H1 (cell line): ENCODE data around the gene SLC19A1. TPM values are rescaled to one million over a fixed set of nuclear protein-coding genes. Genes with fewer than 3 reads are reported as not detected.

ENCODE experiments used
- CTCF ChIA-PET: fragments of 300-600 bp; sonication (Branson Sonifier 250); formaldehyde crosslinking; loops from one replicate; lab custom pipeline; 2021; ENCODE audit not compliant: partially characterized antibody; lab: Charles Lee
- POLR2A ChIA-PET: fragments of 300-600 bp; sonication (Branson Sonifier 250); formaldehyde crosslinking; loops from one replicate; lab custom pipeline; 2021; ENCODE audit warnings: inconsistent platforms; ENCODE audit not compliant: partially characterized antibody; lab: Charles Lee
- DNase-seq, 2 experiments: peaks; one replicate each; pipeline versions ENCODE4 v3.0.0 to v3.0.0-alpha.2; 2010 to 2022; ENCODE audit warnings: low spot score in 2 of 2, low read depth in 1 of 2, mixed read lengths in 1 of 2
- FAIRE-seq: peaks from 2 replicates; lab custom pipeline; 2011; peaks lifted over from hg19 to GRCh38; lab: Jason Lieb, UNC
- H2AFZ ChIP-seq: 2 replicates; pipeline ENCODE4 v1.8.1; 2012; ENCODE audit warnings: low read length, inconsistent platforms
- H2AK5ac ChIP-seq: 2 replicates; pipeline ENCODE4 v1.6.1; 2013; ENCODE audit warnings: low read depth, low read length
- H2BK120ac ChIP-seq: replicated peaks from 2 replicates; pipeline ENCODE3; 2013; ENCODE audit warnings: low read depth, low read length, inconsistent platforms
- H2BK12ac ChIP-seq: 2 replicates; pipeline ENCODE4 v1.6.1; 2013; ENCODE audit warnings: low read depth, low read length
- H2BK15ac ChIP-seq: 2 replicates; pipeline ENCODE4 v1.6.1; 2013; ENCODE audit warnings: low read length
- H2BK20ac ChIP-seq: 2 replicates; pipeline ENCODE4 v1.6.1; 2013; ENCODE audit warnings: low read length
- H2BK5ac ChIP-seq: 2 replicates; pipeline ENCODE4 v1.6.1; 2013; ENCODE audit warnings: low read depth, low read length
- H3K14ac ChIP-seq: 2 replicates; pipeline ENCODE4 v1.6.1; 2013; ENCODE audit warnings: inconsistent platforms; ENCODE audit not compliant: insufficient read length
- H3K18ac ChIP-seq: 2 replicates; pipeline ENCODE4 v1.6.1; 2013; ENCODE audit warnings: low read length; ENCODE audit errors: extremely low read depth
- H3K23ac ChIP-seq: 2 replicates; pipeline ENCODE4 v1.6.1; 2013; ENCODE audit warnings: inconsistent platforms; ENCODE audit not compliant: insufficient read length
- H3K23me2 ChIP-seq: 2 replicates; pipeline ENCODE4 v1.6.1; 2013; ENCODE audit warnings: low read depth, low read length
- H3K27ac ChIP-seq: 2 replicates; pipeline ENCODE4 v1.6.1; 2011; ENCODE audit warnings: low read depth, low read length, inconsistent platforms
- H3K27me3 ChIP-seq, 4 experiments: replicated peaks in 1 of 4; 1 replicate in 1 of 4; 2 replicates in 3 of 4; pipeline versions ENCODE4 v1.6.1 to v1.8.1; 2011 to 2013; ENCODE audit warnings: low read length in 3 of 4, mild to moderate bottlenecking in 3 of 4, inconsistent platforms in 2 of 4, mixed read lengths in 2 of 4, moderate library complexity in 1 of 4; ENCODE audit not compliant: control insufficient read depth in 3 of 4, insufficient read depth in 3 of 4; ENCODE audit errors: extremely low read depth in 1 of 4
- H3K36me3 ChIP-seq, 4 experiments: 2 replicates each; pipeline versions ENCODE4 v1.6.1 to v1.8.1; 2011 to 2013; ENCODE audit warnings: mild to moderate bottlenecking in 4 of 4, low read length in 3 of 4, moderate library complexity in 2 of 4, control low read depth in 1 of 4, inconsistent platforms in 1 of 4; ENCODE audit not compliant: insufficient read depth in 4 of 4, control insufficient read depth in 2 of 4
- H3K4ac ChIP-seq: replicated peaks from 2 replicates; pipeline ENCODE3; 2013; ENCODE audit warnings: low read length, low read depth, mixed read lengths, inconsistent platforms; ENCODE audit not compliant: insufficient read length
- H3K4me1 ChIP-seq, 4 experiments: replicated peaks in 1 of 4; 1 replicate in 1 of 4; 2 replicates in 3 of 4; pipeline versions ENCODE4 v1.6.1 to v1.8.1; 2011 to 2013; ENCODE audit warnings: low read length in 3 of 4, inconsistent platforms in 2 of 4, mixed read lengths in 1 of 4; ENCODE audit not compliant: insufficient read depth in 4 of 4, control insufficient read depth in 3 of 4
- H3K4me2 ChIP-seq, 2 experiments: 2 replicates each; pipeline versions ENCODE4 v1.6.1 to v1.8.1; 2011 to 2013; ENCODE audit warnings: low read depth in 2 of 2, low read length in 2 of 2, control low read depth in 1 of 2, inconsistent platforms in 1 of 2, mild to moderate bottlenecking in 1 of 2; ENCODE audit not compliant: insufficient read depth in 1 of 2
- H3K4me3 ChIP-seq, 4 experiments: fragments of 200-600, 300-600 bp in 1 of 4; sonication (generic), shearing (Covaris generic), sonication (Bioruptor Twin) in 1 of 4; 2 replicates each; pipeline versions ENCODE4 v1.5.1 to v1.8.1; 2011 to 2016; ENCODE audit warnings: low read length in 4 of 4, low read depth in 3 of 4, control low read depth in 2 of 4, inconsistent platforms in 2 of 4, mild to moderate bottlenecking in 2 of 4, mixed read lengths in 1 of 4, moderate library complexity in 1 of 4; ENCODE audit not compliant: insufficient read depth in 2 of 4; ENCODE audit errors: extremely low read depth in 1 of 4
- H3K56ac ChIP-seq: replicated peaks from 2 replicates; pipeline ENCODE3; 2013; ENCODE audit warnings: low read depth, mild to moderate bottlenecking, mixed read lengths, low read length, inconsistent platforms; ENCODE audit not compliant: insufficient read length
- H3K79me1 ChIP-seq: 2 replicates; pipeline ENCODE4 v1.6.1; 2013; ENCODE audit warnings: low read depth, low read length, control low read depth
- H3K79me2 ChIP-seq, 2 experiments: 2 replicates each; pipeline versions ENCODE4 v1.6.1 to v1.8.1; 2012 to 2013; ENCODE audit warnings: low read length in 2 of 2, mild to moderate bottlenecking in 2 of 2, inconsistent platforms in 1 of 2; ENCODE audit not compliant: insufficient read depth in 2 of 2, control insufficient read depth in 1 of 2
- H3K9ac ChIP-seq, 4 experiments: replicated peaks in 1 of 4; 1 replicate in 1 of 4; 2 replicates in 3 of 4; pipeline versions ENCODE4 v1.6.1 to v1.8.1; 2011 to 2013; ENCODE audit warnings: low read depth in 3 of 4, low read length in 3 of 4, control low read depth in 2 of 4, mild to moderate bottlenecking in 2 of 4, moderate library complexity in 2 of 4, inconsistent platforms in 1 of 4; ENCODE audit errors: extremely low read depth in 1 of 4
- H3K9me3 ChIP-seq, 2 experiments: 2 replicates each; pipeline versions ENCODE4 v1.6.1 to v1.8.1; 2012 to 2013; ENCODE audit warnings: mild to moderate bottlenecking in 2 of 2, moderate library complexity in 2 of 2, control low read depth in 1 of 2, inconsistent platforms in 1 of 2, low read depth in 1 of 2, low read length in 1 of 2, mixed read lengths in 1 of 2; ENCODE audit not compliant: insufficient read depth in 2 of 2
- H4K20me1 ChIP-seq, 2 experiments: replicated peaks in 1 of 2; 2 replicates each; pipeline versions ENCODE3 to v1.8.1; 2011 to 2013; ENCODE audit warnings: inconsistent platforms in 2 of 2, low read length in 2 of 2, mild to moderate bottlenecking in 1 of 2; ENCODE audit not compliant: insufficient read depth in 2 of 2, control insufficient read depth in 1 of 2
- H4K5ac ChIP-seq: 2 replicates; pipeline ENCODE4 v1.6.1; 2013; ENCODE audit warnings: low read length, low read depth, mixed read lengths, inconsistent platforms; ENCODE audit not compliant: insufficient read length
- H4K8ac ChIP-seq: 2 replicates; pipeline ENCODE4 v1.8.0; 2013; ENCODE audit warnings: mild to moderate bottlenecking, moderate library complexity, low read length, inconsistent platforms; ENCODE audit not compliant: insufficient read depth; ENCODE audit errors: extremely low read depth
- H4K91ac ChIP-seq: replicated peaks from 2 replicates; pipeline ENCODE3; 2013; ENCODE audit warnings: low read length, mixed read lengths, inconsistent platforms; ENCODE audit not compliant: insufficient read length
- EGR1 ChIP-seq: IDR thresholded peaks from 2 replicates; pipeline ENCODE4 v1.6.1; 2011; ENCODE audit warnings: low read depth, low read length, borderline replicate concordance
- FOSL1 ChIP-seq: IDR thresholded peaks from 2 replicates; pipeline ENCODE4 v1.6.1; 2011; ENCODE audit warnings: mild to moderate bottlenecking, low read depth, low read length, moderate library complexity; ENCODE audit not compliant: insufficient read depth
- GABPA ChIP-seq: IDR thresholded peaks from 2 replicates; pipeline ENCODE4 v1.6.1; 2011; ENCODE audit warnings: mild to moderate bottlenecking, low read length, moderate library complexity, borderline replicate concordance; ENCODE audit not compliant: insufficient read depth
- JUND ChIP-seq: IDR thresholded peaks from 2 replicates; pipeline ENCODE4 v1.6.1; 2011; ENCODE audit warnings: mild to moderate bottlenecking, improper control_type of control experiment, low read length
- SP2 ChIP-seq: IDR thresholded peaks from 2 replicates; pipeline ENCODE4 v1.6.1; 2012; ENCODE audit warnings: mild to moderate bottlenecking, low read length, inconsistent platforms
- TEAD4 ChIP-seq: IDR thresholded peaks from 2 replicates; pipeline ENCODE4 v1.6.1; 2012; ENCODE audit warnings: low read depth, low read length, inconsistent platforms, mixed read lengths
- WGBS, 2 experiments: shearing (Covaris generic) in 1 of 2; methylation state at CpG; one replicate each; pipeline versions ENCODE4 v1.1.6 to v1.1.7; 2013 to 2015; ENCODE audit warnings: low lambda C conversion rate in 2 of 2, mixed read lengths in 2 of 2, inconsistent platforms in 1 of 2, low coverage in 1 of 2, missing lambda C conversion rate in 1 of 2; ENCODE audit not compliant: insufficient replicate concordance in 2 of 2, insufficient coverage in 1 of 2, insufficient read length in 1 of 2; ENCODE audit errors: extremely low coverage in 1 of 2, missing lambda C conversion rate in 1 of 2; 5-methylcytosine and 5-hydroxymethylcytosine counted together
- polyA plus RNA-seq, 7 experiments: library from polyadenylated mRNA; depleted of rRNA in 3 of 7; stranded (reverse) in 5 of 7; unstranded in 2 of 7; fragments of >200 nt in 5 of 7; fragments of 200-250 nt in 2 of 7; gene quantifications; 1 replicate in 5 of 7; 2 replicates in 1 of 7; 4 replicates in 1 of 7; pipeline versions ENCODE4 v1.2.1 to v1.2.3, GENCODE V29; 2011 to 2013; ENCODE audit warnings: missing spikeins in 2 of 7, mixed read lengths in 2 of 7
- total RNA-seq: library from RNA; stranded (reverse); fragmentation: NEBNext Ultra II Directional; extraction: Animal tissue kit (Norgen Biotek cat#: 25700); gene quantifications from 2 replicates; pipeline ENCODE4 v1.2.1, GENCODE V29; 2021

The SLC19A1 gene
- total and polyA plus RNA-seq, 2 of the 8 experiments (the other 6 are each of a cell fraction or from before 2014, with no cell fraction given): 31.6 to 43.8 TPM

GRCh38 chr21:45496968-45497845 lies 45.0 kb downstream of the SLC19A1 start:
- Histone ChIP-seq H3K36me3 (peaks cover 14 to 72% (median 28%) of the 10 kb centered on the region in 4 experiments), H3K4ac (no peak overlapping the region), H2BK15ac (no peak overlapping the region), H3K27me3 (no peaks in the 10 kb centered on the region), H2BK20ac (no peak overlapping the region), H3K79me1 (no peaks in the 10 kb centered on the region; the same call in 1 of the 2 replicates), H3K79me2 (no peaks in the 10 kb centered on the region), H3K27ac (no peak overlapping the region), H2AK5ac (no peak overlapping the region), H2BK5ac (no peak overlapping the region), H4K20me1 (peaks cover 2 to 8% of the 10 kb centered on the region in 2 experiments), H3K56ac (no peak overlapping the region), H4K5ac (no peak overlapping the region), H2AFZ (no peak overlapping the region), H3K23ac (no peak overlapping the region), H2BK12ac (no peak overlapping the region), H3K4me2 (no peak overlapping the region), H3K9me3 (no peaks in the 10 kb centered on the region), H2BK120ac (no peak overlapping the region), H4K91ac (no peak overlapping the region), H3K4me1 (no peaks in the 10 kb centered on the region), H3K4me3 (no peak overlapping the region), H3K14ac (no peak overlapping the region), H3K23me2 (peaks cover 11% of the 10 kb centered on the region; the same call in 1 of the 2 replicates), H4K8ac (no peak overlapping the region), H3K18ac (no peak overlapping the region), H3K9ac (no peak overlapping the region)
- FAIRE-seq (no peak), DNase-seq (no peak)
- POLR2A ChIA-PET: interaction anchor here (2.0 kb wide), 1 partner anchor 19 kb away, joined by 5 read pairs; no protein-coding TSS in a partner anchor
- CTCF ChIA-PET: interaction anchor here (1.2 kb wide), 1 partner anchor 18 kb away, joined by 6 read pairs; no protein-coding TSS in a partner anchor
- TF ChIP-seq FOSL1 (no peak), GABPA (no peak), EGR1 (no peak), SP2 (no peak), TEAD4 (no peak), JUND (no peak)
- 92% methylated on average over 21 of the region's 22 CpGs; no CpG with 5 or more reads in 1 of the 2 experiments for WGBS, 2 experiments
